GM19455 (cell line): Measurements from ENCODE around the gene LCN2.
A peak's percentile ranks its signal among the peaks of the same experiment; 100 is the strongest.

Experiments used
- ATAC-seq: cut with Tn5 transposase; IDR thresholded peaks from one replicate; pipeline ENCODE4 v1.9.1; 2021; ENCODE audit not compliant: unreplicated experiment

LCN2 gene

GRCh38 chr9:128190516-128191405, 41.5 kb downstream of the LCN2 start:
- ATAC-seq = peak; percentile 10

GRCh38 chr9:128191406-128192046, 42.3 kb downstream of the LCN2 start, which contains the start of gene CIZ1:
TSS of gene CIZ1 (minus strand) at chr9:128191572. CDS start at chr9:128190857, 715 bp downstream.
- peak; percentile 74 for ATAC-seq

GRCh38 chr9:128192601-128193371, 43.5 kb downstream of the LCN2 start:
- no peak for ATAC-seq

GRCh38 chr9:128193469-128194096, 44.3 kb downstream of the LCN2 start:
- ATAC-seq = no peak

- ATAC-seq = no peak
These were observed 52.5 kb downstream of the LCN2 start for GRCh38 chr9:128201441-128202369.

- no peak for ATAC-seq
These were observed 53.4 kb downstream of the LCN2 start for GRCh38 chr9:128202648-128203023.
